GDM1 (cell line): ENCODE data around the gene TSPAN2.
"Not testable (repeated sequence)": the region's sequence is repeated elsewhere in the genome, so short reads cannot be mapped to it uniquely, and the experiment has no call there.

Source experiments
- DNase-seq: peaks from one replicate; lab custom pipeline; 2025; lab: John Stamatoyannopoulos, UW

The TSPAN2 gene

GRCh38 chr1:115036814-115037507, 52.3 kb downstream of the TSPAN2 start:
- DNase-seq = no peak

GRCh38 chr1:115035652-115036051, 53.7 kb downstream of the TSPAN2 start:
- DNase-seq = no peak

DNA sequence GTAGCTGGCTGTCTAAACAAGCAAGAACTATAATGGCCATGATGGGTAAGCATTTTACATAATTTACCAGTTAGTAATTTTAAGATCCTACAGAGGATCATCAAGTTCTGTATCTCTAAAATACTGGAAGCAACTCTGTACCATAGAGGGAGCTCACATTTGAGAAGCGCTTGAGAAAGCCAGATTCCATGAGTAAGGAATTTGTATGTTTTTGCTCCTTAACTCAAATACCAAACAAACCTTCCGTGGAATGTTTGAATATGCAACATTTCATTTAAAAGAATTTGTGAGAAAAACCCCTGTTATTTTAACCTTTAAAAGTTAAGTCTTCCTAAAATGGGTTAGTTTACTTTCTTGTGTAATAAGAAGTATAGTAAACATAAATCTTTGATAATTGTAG, 57.7 kb downstream of the TSPAN2 start:
- no peak for DNase-seq

- no peak for DNase-seq
Observed at GRCh38 chr1:115029526-115029925, 59.8 kb downstream of the TSPAN2 start, which contains the start of gene TSHB. TSHB (plus strand) TSS chr1:115029826; CDS start chr1:115033363, 3,537 bp downstream.

GRCh38 chr1:115023593-115023992, 65.7 kb downstream of the TSPAN2 start:
- no peak for DNase-seq

DNA sequence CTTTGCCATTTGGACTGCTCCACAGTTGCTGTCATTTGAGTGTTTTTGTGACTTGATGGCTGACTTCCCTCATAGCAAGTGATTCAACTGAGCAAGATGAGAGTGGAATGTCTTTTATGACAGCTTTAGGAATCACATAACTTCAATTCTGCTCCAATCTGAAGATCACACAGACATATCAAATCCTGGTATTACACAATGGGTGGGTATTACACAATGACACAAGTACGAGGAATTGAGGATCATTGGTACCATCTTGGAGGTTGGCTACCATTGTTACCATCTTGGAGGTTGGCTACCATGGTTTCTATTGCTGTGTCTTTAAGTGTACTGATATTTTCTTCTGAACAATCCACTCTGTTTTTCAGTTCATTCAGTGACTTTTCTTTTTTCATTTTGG, 68.2 kb downstream of the TSPAN2 start:
- DNase-seq = no peak

GRCh38 chr1:115019549-115019948, 69.8 kb downstream of the TSPAN2 start:
- DNase-seq = not testable (repeated sequence)

DNA sequence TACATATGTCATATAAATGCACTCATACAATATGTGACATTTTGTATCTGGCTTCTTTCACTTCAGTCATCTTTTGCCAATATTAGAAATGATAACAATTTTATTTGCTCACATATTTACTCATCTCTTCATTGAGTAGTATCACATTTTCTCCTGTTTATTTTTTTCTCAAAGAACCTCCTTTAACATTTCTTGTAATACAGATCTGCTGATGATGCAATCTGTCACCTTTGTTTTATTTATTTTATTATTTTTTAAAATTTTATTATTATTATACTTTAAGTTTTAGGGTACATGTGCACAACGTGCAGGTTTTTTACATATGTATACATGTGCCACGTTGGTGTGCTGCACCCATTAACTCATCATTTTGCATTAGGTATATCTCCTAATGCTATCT, 75.5 kb downstream of the TSPAN2 start:
- no peak for DNase-seq

- no peak for DNase-seq
Observed at GRCh38 chr1:115012434-115012833, 76.9 kb downstream of the TSPAN2 start.

DNA sequence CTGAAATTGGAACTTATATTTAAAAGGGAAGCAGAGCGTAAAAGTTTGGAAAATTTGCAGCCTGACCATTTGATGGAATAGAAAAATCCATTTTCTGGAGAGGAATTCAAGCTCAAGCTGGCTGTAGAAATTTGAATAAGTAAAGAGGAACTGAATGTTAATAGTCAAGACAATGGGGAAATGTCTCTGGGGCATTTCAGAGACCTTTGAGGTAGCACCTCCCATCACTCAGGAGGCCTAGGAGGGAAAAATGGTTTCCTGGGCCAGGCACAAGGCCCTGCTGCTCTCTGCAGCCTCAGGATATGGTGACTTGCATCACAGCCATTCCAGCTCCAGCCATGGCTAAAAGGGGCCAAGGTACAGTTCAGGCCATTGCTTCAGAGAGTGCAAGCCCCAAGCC, 77.3 kb downstream of the TSPAN2 start:
- no peak for DNase-seq

DNA sequence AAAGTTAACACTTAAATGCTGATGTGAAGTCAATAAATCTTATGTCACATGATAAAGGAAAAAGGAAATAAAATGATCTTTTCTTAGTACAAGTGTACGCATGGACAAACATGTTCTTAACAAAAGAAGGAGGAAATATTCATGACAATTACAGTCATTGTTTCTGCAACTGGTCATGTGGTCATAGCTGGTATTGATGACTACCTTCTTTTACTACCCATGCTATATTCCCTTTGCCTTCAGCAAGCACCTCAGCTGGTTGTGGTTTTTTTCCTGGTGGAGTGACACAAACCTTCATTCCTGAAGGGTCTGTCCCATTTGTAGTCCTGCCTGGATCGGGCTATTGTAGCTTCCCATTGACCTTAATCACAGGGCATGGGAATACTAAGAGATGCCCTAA, 83.1 kb downstream of the TSPAN2 start:
- DNase-seq = no peak
